Neural cell (in vitro differentiated cells): ENCODE results near the gene SP2. TPM values are rescaled to one million over a fixed set of nuclear protein-coding genes. Genes with fewer than 3 reads are reported as not detected.

Experiments used
- H2AFZ ChIP-seq: fragments of 200-600, 300-800 bp; sonication (generic), shearing (Covaris generic); 2 replicates; pipeline ENCODE4 v1.6.0; 2014; ENCODE audit warnings: low read depth, mild to moderate bottlenecking, antibody characterized with exemption, low read length, moderate library complexity
- H3F3A ChIP-seq: fragments of 200-600 bp; shearing (Covaris generic); 2 replicates; pipeline ENCODE4 v1.6.1; 2016; ENCODE audit warnings: mild to moderate bottlenecking, moderate library complexity, mixed read lengths, antibody characterized with exemption, low read length; ENCODE audit not compliant: insufficient read depth, poor library complexity, severe bottlenecking
- H3K27ac ChIP-seq: fragments of 200-600, 300-800 bp; sonication (generic), shearing (Covaris generic); 2 replicates; pipeline ENCODE4 v1.5.1; 2014; ENCODE audit warnings: mild to moderate bottlenecking, low read length, moderate library complexity
- H3K27me3 ChIP-seq: fragments of 300-800, 200-600 bp; sonication (generic), shearing (Covaris generic); 2 replicates; pipeline ENCODE4 v1.6.0; 2014; ENCODE audit warnings: mild to moderate bottlenecking, low read depth, low read length, moderate library complexity; ENCODE audit not compliant: insufficient read depth
- H3K36me3 ChIP-seq: fragments of 300-800, 200-600 bp; sonication (generic), shearing (Covaris generic); 2 replicates; pipeline ENCODE4 v1.5.1; 2014; ENCODE audit warnings: mild to moderate bottlenecking, antibody characterized with exemption, low read length, moderate library complexity; ENCODE audit not compliant: insufficient read depth
- H3K4me2 ChIP-seq: fragments of 300-800, 200-600 bp; sonication (generic), shearing (Covaris generic); 2 replicates; pipeline ENCODE4 v1.6.0; 2014; ENCODE audit warnings: mild to moderate bottlenecking, low read length
- H3K4me3 ChIP-seq: fragments of 300-800, 200-600 bp; sonication (generic), shearing (Covaris generic); 2 replicates; pipeline ENCODE4 v1.5.1; 2014; ENCODE audit warnings: mild to moderate bottlenecking, low read length, moderate library complexity
- H3K79me2 ChIP-seq: fragments of 200-600 bp; shearing (Covaris generic); replicated peaks from 2 replicates; pipeline ENCODE4 v1.6.0; 2014; ENCODE audit warnings: mild to moderate bottlenecking, low read length, moderate library complexity; ENCODE audit not compliant: insufficient read depth
- H3K9ac ChIP-seq: fragments of 300-800, 200-600 bp; sonication (generic), shearing (Covaris generic); 2 replicates; pipeline ENCODE4 v1.6.1; 2016; ENCODE audit warnings: mild to moderate bottlenecking, low read length, mixed read lengths
- H3K9me2 ChIP-seq: fragments of 200-600 bp; shearing (Covaris generic); 2 replicates; pipeline ENCODE4 v1.6.1; 2016; ENCODE audit warnings: mild to moderate bottlenecking, low read length, mixed read lengths; ENCODE audit not compliant: insufficient read depth
- H3K9me3 ChIP-seq: fragments of 200-600, 300-800 bp; sonication (generic), shearing (Covaris generic); 2 replicates; pipeline ENCODE4 v1.6.1; 2016; ENCODE audit warnings: mild to moderate bottlenecking, mixed run types, low read length, moderate library complexity, mixed read lengths
- H4K20me1 ChIP-seq: fragments of 200-600 bp; shearing (Covaris generic); 2 replicates; pipeline ENCODE4 v1.6.1; 2016; ENCODE audit warnings: mild to moderate bottlenecking, mixed run types; ENCODE audit not compliant: insufficient read depth
- EP300 ChIP-seq: fragments of 450-650 bp; conservative IDR thresholded peaks from 2 replicates; pipeline ENCODE4 v1.6.1; 2014; ENCODE audit warnings: antibody characterized with exemption, mild to moderate bottlenecking, moderate library complexity; ENCODE audit not compliant: poor library complexity, severe bottlenecking
- EZH2 ChIP-seq: fragments of 200-600, 300-800 bp; shearing (Covaris generic), sonication (generic); IDR thresholded peaks from 2 replicates; pipeline ENCODE4 v1.6.1; 2014; ENCODE audit warnings: antibody characterized with exemption, low read length, borderline replicate concordance, mild to moderate bottlenecking; ENCODE audit not compliant: insufficient read depth, poor library complexity, severe bottlenecking
- MXI1 ChIP-seq: fragments of 450-650 bp; conservative IDR thresholded peaks from 2 replicates; pipeline ENCODE4 v1.6.1; 2014; ENCODE audit warnings: antibody characterized with exemption, mild to moderate bottlenecking; ENCODE audit not compliant: poor library complexity, severe bottlenecking
- POLR2AphosphoS5 ChIP-seq: IDR thresholded peaks from 2 replicates; pipeline ENCODE4 v1.6.1; 2012
- RAD21 ChIP-seq: fragments of 450-650 bp; conservative IDR thresholded peaks from 2 replicates; pipeline ENCODE4 v1.6.1; 2014; ENCODE audit warnings: antibody characterized with exemption, mild to moderate bottlenecking, moderate library complexity
- SMC3 ChIP-seq: fragments of 450-650 bp; conservative IDR thresholded peaks from 2 replicates; pipeline ENCODE4 v1.6.1; 2014; ENCODE audit warnings: antibody characterized with exemption, mild to moderate bottlenecking, moderate library complexity; ENCODE audit not compliant: poor library complexity
- TAF1 ChIP-seq: IDR thresholded peaks from 2 replicates; pipeline ENCODE4 v1.6.1; 2012; ENCODE audit warnings: low read depth
- polyA plus RNA-seq: library from polyadenylated mRNA; depleted of rRNA; stranded (reverse); fragments of >200 nt; gene quantifications from 2 replicates; pipeline ENCODE4 v1.2.3, GENCODE V29; 2014
- TF ChIP-seq, protein P1 (sequence below): fragments of 450-650 bp; IDR thresholded peaks from 2 replicates; pipeline ENCODE4 v1.5.1; 2014; ENCODE audit warnings: antibody characterized with exemption, mild to moderate bottlenecking, moderate library complexity; ENCODE audit not compliant: poor library complexity, severe bottlenecking
- TF ChIP-seq, protein P2 (sequence below): IDR thresholded peaks from 2 replicates; pipeline ENCODE4 v1.6.1; 2012; ENCODE audit warnings: borderline replicate concordance

Gene SP2
- polyA plus RNA-seq, 1 donor from 2014 or later = 0.25 TPM

DNA sequence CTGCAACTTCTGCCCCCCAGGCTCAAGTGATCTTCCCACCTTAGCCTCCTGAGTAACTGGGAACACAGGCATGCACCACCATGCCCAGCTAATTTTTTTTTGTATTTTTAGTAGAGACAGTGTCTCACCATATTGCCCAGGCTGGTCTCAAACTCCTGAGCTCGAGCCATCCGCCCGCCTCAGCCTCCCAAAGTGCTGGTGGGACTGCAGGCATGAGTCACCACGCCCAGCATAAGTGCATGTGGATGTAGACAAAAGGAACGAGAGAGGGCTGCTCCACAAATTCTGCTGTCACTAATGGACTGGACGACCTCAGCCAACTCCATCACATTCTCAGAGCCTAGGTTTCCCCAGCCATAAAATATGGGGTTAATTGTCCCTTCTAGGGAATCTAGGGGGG, 7.7 kb upstream of the SP2 start:
- Histone ChIP-seq H3K27me3 (no peaks in the 10 kb centered on the region), H2AFZ (no peak overlapping the region), H3K4me3 (no peak overlapping the region), H3K27ac (no peak overlapping the region), H3K9me2 (no peaks in the 10 kb centered on the region), H3K9ac (no peak overlapping the region), H3K4me2 (no peak overlapping the region), H3K79me2 (no peaks in the 10 kb centered on the region), H3F3A (no peaks in the 10 kb centered on the region), H3K36me3 (no peaks in the 10 kb centered on the region), H4K20me1 (no peaks in the 10 kb centered on the region), H3K9me3 (no peaks in the 10 kb centered on the region)
- TF ChIP-seq, protein P1, sequence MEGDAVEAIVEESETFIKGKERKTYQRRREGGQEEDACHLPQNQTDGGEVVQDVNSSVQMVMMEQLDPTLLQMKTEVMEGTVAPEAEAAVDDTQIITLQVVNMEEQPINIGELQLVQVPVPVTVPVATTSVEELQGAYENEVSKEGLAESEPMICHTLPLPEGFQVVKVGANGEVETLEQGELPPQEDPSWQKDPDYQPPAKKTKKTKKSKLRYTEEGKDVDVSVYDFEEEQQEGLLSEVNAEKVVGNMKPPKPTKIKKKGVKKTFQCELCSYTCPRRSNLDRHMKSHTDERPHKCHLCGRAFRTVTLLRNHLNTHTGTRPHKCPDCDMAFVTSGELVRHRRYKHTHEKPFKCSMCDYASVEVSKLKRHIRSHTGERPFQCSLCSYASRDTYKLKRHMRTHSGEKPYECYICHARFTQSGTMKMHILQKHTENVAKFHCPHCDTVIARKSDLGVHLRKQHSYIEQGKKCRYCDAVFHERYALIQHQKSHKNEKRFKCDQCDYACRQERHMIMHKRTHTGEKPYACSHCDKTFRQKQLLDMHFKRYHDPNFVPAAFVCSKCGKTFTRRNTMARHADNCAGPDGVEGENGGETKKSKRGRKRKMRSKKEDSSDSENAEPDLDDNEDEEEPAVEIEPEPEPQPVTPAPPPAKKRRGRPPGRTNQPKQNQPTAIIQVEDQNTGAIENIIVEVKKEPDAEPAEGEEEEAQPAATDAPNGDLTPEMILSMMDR = no peak
- TF ChIP-seq TAF1 = no peak
- TF ChIP-seq, protein P2, sequence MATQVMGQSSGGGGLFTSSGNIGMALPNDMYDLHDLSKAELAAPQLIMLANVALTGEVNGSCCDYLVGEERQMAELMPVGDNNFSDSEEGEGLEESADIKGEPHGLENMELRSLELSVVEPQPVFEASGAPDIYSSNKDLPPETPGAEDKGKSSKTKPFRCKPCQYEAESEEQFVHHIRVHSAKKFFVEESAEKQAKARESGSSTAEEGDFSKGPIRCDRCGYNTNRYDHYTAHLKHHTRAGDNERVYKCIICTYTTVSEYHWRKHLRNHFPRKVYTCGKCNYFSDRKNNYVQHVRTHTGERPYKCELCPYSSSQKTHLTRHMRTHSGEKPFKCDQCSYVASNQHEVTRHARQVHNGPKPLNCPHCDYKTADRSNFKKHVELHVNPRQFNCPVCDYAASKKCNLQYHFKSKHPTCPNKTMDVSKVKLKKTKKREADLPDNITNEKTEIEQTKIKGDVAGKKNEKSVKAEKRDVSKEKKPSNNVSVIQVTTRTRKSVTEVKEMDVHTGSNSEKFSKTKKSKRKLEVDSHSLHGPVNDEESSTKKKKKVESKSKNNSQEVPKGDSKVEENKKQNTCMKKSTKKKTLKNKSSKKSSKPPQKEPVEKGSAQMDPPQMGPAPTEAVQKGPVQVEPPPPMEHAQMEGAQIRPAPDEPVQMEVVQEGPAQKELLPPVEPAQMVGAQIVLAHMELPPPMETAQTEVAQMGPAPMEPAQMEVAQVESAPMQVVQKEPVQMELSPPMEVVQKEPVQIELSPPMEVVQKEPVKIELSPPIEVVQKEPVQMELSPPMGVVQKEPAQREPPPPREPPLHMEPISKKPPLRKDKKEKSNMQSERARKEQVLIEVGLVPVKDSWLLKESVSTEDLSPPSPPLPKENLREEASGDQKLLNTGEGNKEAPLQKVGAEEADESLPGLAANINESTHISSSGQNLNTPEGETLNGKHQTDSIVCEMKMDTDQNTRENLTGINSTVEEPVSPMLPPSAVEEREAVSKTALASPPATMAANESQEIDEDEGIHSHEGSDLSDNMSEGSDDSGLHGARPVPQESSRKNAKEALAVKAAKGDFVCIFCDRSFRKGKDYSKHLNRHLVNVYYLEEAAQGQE = no peak
- TF ChIP-seq MXI1 = no peak
- no peak for TF ChIP-seq EP300

DNA sequence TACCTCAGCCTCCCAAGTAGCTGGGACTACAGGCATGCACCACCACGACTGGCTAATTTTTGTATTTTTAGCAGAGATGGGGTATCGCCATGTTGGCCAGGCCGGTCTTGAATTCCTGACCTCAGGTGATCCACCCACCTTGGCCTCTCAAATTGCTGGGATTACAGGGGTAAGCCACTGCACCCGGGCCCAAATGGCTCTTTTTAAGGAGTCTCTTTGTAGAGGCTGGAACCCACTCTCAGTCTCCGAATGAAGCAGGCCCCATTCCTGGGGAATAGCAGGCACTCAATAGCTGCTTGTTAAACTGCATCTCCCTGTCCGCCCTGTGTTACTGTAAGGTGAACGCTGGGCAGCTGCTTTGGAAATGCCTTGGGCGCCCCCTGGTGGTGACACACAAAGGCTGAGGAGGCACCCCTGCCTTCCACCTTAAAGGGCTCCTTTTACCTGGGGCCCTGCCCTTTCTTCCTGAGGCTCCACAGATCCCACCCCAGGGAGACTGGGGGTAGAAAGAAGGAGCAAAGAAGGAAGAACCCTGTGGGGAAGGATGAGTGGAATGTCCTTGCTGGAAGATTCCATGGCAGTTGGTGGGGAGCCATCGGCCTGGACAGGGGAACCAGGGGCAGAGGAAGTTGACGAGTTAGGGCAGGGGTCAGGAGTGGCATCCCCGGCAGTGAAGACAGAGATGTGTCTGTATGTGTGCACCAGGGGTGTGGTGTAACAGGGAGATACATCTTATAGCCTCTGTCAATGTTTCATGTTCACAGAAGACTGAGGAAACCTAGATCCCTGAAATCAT, 6.1 kb upstream of the SP2 start:
- TF ChIP-seq RAD21 (peak; percentile 94), EZH2 (no peak), SMC3 (peak; percentile 98), EP300 (no peak), TAF1 (no peak), MXI1 (no peak), POLR2AphosphoS5 (no peak)
- TF ChIP-seq, protein P2 = no peak
- TF ChIP-seq, protein P1 = peak; percentile 96

More for the DNA sequence above, 6.1 kb upstream of the SP2 start:
- no peaks in the 10 kb centered on the region for H3K9me3 ChIP-seq
- no peak overlapping the region for H3K4me2 ChIP-seq
- H4K20me1 ChIP-seq = no peaks in the 10 kb centered on the region
- H3K36me3 ChIP-seq = no peaks in the 10 kb centered on the region
- no peaks in the 10 kb centered on the region for H3F3A ChIP-seq
- no peak overlapping the region for H3K27ac ChIP-seq
- H3K4me3 ChIP-seq = no peak overlapping the region
- no peak overlapping the region for H3K9ac ChIP-seq
- H2AFZ ChIP-seq = no peak overlapping the region
- H3K79me2 ChIP-seq = no peaks in the 10 kb centered on the region
- H3K9me2 ChIP-seq = no peaks in the 10 kb centered on the region
- H3K27me3 ChIP-seq = no peaks in the 10 kb centered on the region
